ENCODE measurements around the gene SIDT1.

Gene SIDT1

GRCh38 chr3:113521981-113522380 lies 10.4 kb upstream of the SIDT1 start:
- no peak overlapping the region for H3K9ac ChIP-seq (ENCODE audit: low read length)
- H3K4me1 ChIP-seq (ENCODE audit: low read length): no peaks in the 10 kb centered on the region
- H3K4me3 ChIP-seq (ENCODE audit: low read length): no peak overlapping the region
- no peaks in the 10 kb centered on the region for H3K79me2 ChIP-seq (ENCODE audit: low read length)
- TF ChIP-seq CTCF (IDR thresholded peaks at IDR 0.05; ENCODE audit: low read depth, low read length) (no peak), EZH2phosphoT487 (IDR thresholded peaks at IDR 0.05; ENCODE audit: low read depth) (no peak)
- no peaks in the 10 kb centered on the region for H3K36me3 ChIP-seq (replicated peaks; ENCODE audit: low read depth, low read length)
- H4K20me1 ChIP-seq (ENCODE audit: insufficient read depth, low read length): no peaks in the 10 kb centered on the region
- H3K9me3 ChIP-seq (ENCODE audit: insufficient read depth, low read length): no peaks in the 10 kb centered on the region
- no peak overlapping the region for H3K4me2 ChIP-seq (ENCODE audit: low read length)
- no peak overlapping the region for H3K27ac ChIP-seq (ENCODE audit: low read length)
- peaks cover 15% of the 10 kb centered on the region for H3K27me3 ChIP-seq (ENCODE audit: low read depth, low read length)
- H2AFZ ChIP-seq (ENCODE audit: low read depth, low read length): no peak overlapping the region

GRCh38 chr3:113523241-113523640 lies 9.1 kb upstream of the SIDT1 start:
- Histone ChIP-seq H3K9ac (ENCODE audit: low read length) (no peak overlapping the region), H3K79me2 (ENCODE audit: low read length) (no peaks in the 10 kb centered on the region), H3K9me3 (ENCODE audit: insufficient read depth, low read length) (no peaks in the 10 kb centered on the region), H2AFZ (ENCODE audit: low read depth, low read length) (no peak overlapping the region), H4K20me1 (ENCODE audit: insufficient read depth, low read length) (no peaks in the 10 kb centered on the region), H3K4me1 (ENCODE audit: low read length) (no peaks in the 10 kb centered on the region), H3K4me2 (ENCODE audit: low read length) (no peak overlapping the region), H3K27ac (ENCODE audit: low read length) (no peak overlapping the region), H3K36me3 (replicated peaks; ENCODE audit: low read depth, low read length) (no peaks in the 10 kb centered on the region), H3K27me3 (ENCODE audit: low read depth, low read length) (peaks cover 15% of the 10 kb centered on the region), H3K4me3 (ENCODE audit: low read length) (no peak overlapping the region)
- no peak for TF ChIP-seq EZH2phosphoT487 (IDR thresholded peaks at IDR 0.05; ENCODE audit: low read depth)
- TF ChIP-seq CTCF (IDR thresholded peaks at IDR 0.05; ENCODE audit: low read depth, low read length): no peak

GRCh38 chr3:113532698-113533533 lies 561 bp downstream of the SIDT1 start:
- peaks cover 13% of the 10 kb centered on the region for H3K4me1 ChIP-seq (ENCODE audit: low read length)
- peak overlapping the region; percentile 88 for H3K4me3 ChIP-seq (ENCODE audit: low read length)
- peak overlapping the region; percentile 100 for H3K4me2 ChIP-seq (ENCODE audit: low read length)
- H3K36me3 ChIP-seq (replicated peaks; ENCODE audit: low read depth, low read length): no peaks in the 10 kb centered on the region
- H3K9me3 ChIP-seq (ENCODE audit: insufficient read depth, low read length): no peaks in the 10 kb centered on the region
- H3K9ac ChIP-seq (ENCODE audit: low read length): peak overlapping the region; percentile 69
- H2AFZ ChIP-seq (ENCODE audit: low read depth, low read length): peak overlapping the region; percentile 98
- H3K79me2 ChIP-seq (ENCODE audit: low read length): no peaks in the 10 kb centered on the region
- no peak for TF ChIP-seq EZH2phosphoT487 (IDR thresholded peaks at IDR 0.05; ENCODE audit: low read depth)
- TF ChIP-seq CTCF (IDR thresholded peaks at IDR 0.05; ENCODE audit: low read depth, low read length): no peak; the same call in none of the 2 replicates
- no peaks in the 10 kb centered on the region for H4K20me1 ChIP-seq (ENCODE audit: insufficient read depth, low read length)
- peaks cover 37% of the 10 kb centered on the region for H3K27me3 ChIP-seq (ENCODE audit: low read depth, low read length)
- no peak overlapping the region for H3K27ac ChIP-seq (ENCODE audit: low read length)

- H3K4me2 ChIP-seq (ENCODE audit: low read length): peak overlapping the region; percentile 100
- TF ChIP-seq EZH2phosphoT487 (IDR thresholded peaks at IDR 0.05; ENCODE audit: low read depth): no peak
- no peak for TF ChIP-seq CTCF (IDR thresholded peaks at IDR 0.05; ENCODE audit: low read depth, low read length)
- H3K9me3 ChIP-seq (ENCODE audit: insufficient read depth, low read length): no peaks in the 10 kb centered on the region
- H3K36me3 ChIP-seq (replicated peaks; ENCODE audit: low read depth, low read length): no peaks in the 10 kb centered on the region
- peak overlapping the region; percentile 88 for H3K4me3 ChIP-seq (ENCODE audit: low read length)
- peaks cover 13% of the 10 kb centered on the region for H3K4me1 ChIP-seq (ENCODE audit: low read length)
- H3K79me2 ChIP-seq (ENCODE audit: low read length): no peaks in the 10 kb centered on the region
- H2AFZ ChIP-seq (ENCODE audit: low read depth, low read length): peak overlapping the region; percentile 98
- H3K27me3 ChIP-seq (ENCODE audit: low read depth, low read length): peaks cover 37% of the 10 kb centered on the region
- peak overlapping the region; percentile 69 for H3K9ac ChIP-seq (ENCODE audit: low read length)
- H4K20me1 ChIP-seq (ENCODE audit: insufficient read depth, low read length): no peaks in the 10 kb centered on the region
- H3K27ac ChIP-seq (ENCODE audit: low read length): no peak overlapping the region
These were observed 1.2 kb downstream of the SIDT1 start for GRCh38 chr3:113533534-113533892.
